GM23338 (cell line): ENCODE results near the gene N4BP2L1. TPM values are rescaled to one million over a fixed set of nuclear protein-coding genes. Genes with fewer than 3 reads are reported as not detected.
A peak's percentile ranks its signal among the peaks of the same experiment; 100 is the strongest.

ENCODE experiments used
- ATAC-seq: fragments of 200-7000 bp; cut with Tn5 transposase; 3 replicates; pipeline ENCODE4 v1.9.1; 2020
- DNase-seq: peaks from one replicate; pipeline ENCODE4 v3.0.0-alpha.2; 2015; ENCODE audit warnings: low spot score
- H2AFZ ChIP-seq: fragments of 200-600 bp; sonication (generic); 2 replicates; pipeline ENCODE4 v1.8.0; 2016; ENCODE audit warnings: antibody characterized with exemption, mild to moderate bottlenecking, moderate library complexity
- H3F3A ChIP-seq: fragments of 200-600 bp; sonication (generic); replicated peaks from 2 replicates; pipeline ENCODE4 v1.8.0; 2017; ENCODE audit warnings: antibody characterized with exemption, mixed run types, low read depth
- H3K27ac ChIP-seq: fragments of 200-600 bp; sonication (generic); 2 replicates; pipeline ENCODE4 v1.6.1; 2016; ENCODE audit warnings: low read depth
- H3K27me3 ChIP-seq: fragments of 200-600 bp; sonication (generic); 2 replicates; pipeline ENCODE4 v1.8.0; 2016; ENCODE audit warnings: mild to moderate bottlenecking, mixed run types, moderate library complexity; ENCODE audit not compliant: insufficient read depth
- H3K36me3 ChIP-seq: fragments of 200-600 bp; sonication (generic); 2 replicates; pipeline ENCODE4 v1.8.0; 2016; ENCODE audit warnings: mild to moderate bottlenecking; ENCODE audit not compliant: insufficient read depth
- H3K4me1 ChIP-seq: fragments of 200-600 bp; sonication (generic); 2 replicates; pipeline ENCODE4 v1.8.0; 2016; ENCODE audit warnings: mild to moderate bottlenecking, moderate library complexity; ENCODE audit not compliant: insufficient read depth
- H3K4me2 ChIP-seq: fragments of 200-600 bp; sonication (generic); 2 replicates; pipeline ENCODE4 v1.7.1; 2017; ENCODE audit warnings: mixed run types
- H3K4me3 ChIP-seq: fragments of 200-600 bp; sonication (generic); 2 replicates; pipeline ENCODE4 v1.6.1; 2016; ENCODE audit warnings: mixed run types
- H3K79me2 ChIP-seq: fragments of 200-600 bp; sonication (generic); replicated peaks from 2 replicates; pipeline ENCODE4 v1.8.0; 2017; ENCODE audit warnings: mild to moderate bottlenecking; ENCODE audit not compliant: insufficient read depth
- H3K9me2 ChIP-seq: fragments of 200-600 bp; sonication (generic); 2 replicates; pipeline ENCODE4 v1.8.0; 2017; ENCODE audit not compliant: insufficient read depth
- H4K20me1 ChIP-seq: fragments of 200-600 bp; sonication (generic); replicated peaks from 2 replicates; pipeline ENCODE4 v1.8.0; 2017; ENCODE audit warnings: mild to moderate bottlenecking; ENCODE audit not compliant: insufficient read depth
- H3K27ac Mint-ChIP-seq: 2 replicates; pipeline ENCODE4 v1.8.0; 2020; ENCODE audit warnings: inconsistent platforms, mild to moderate bottlenecking, moderate library complexity, mixed read lengths
- H3K27me3 Mint-ChIP-seq: 3 replicates; pipeline ENCODE4 v1.8.0; 2022; ENCODE audit warnings: low read depth, mild to moderate bottlenecking, moderate library complexity, mixed read lengths, inconsistent platforms; ENCODE audit not compliant: insufficient read depth, poor library complexity
- H3K36me3 Mint-ChIP-seq: 3 replicates; pipeline ENCODE4 v1.8.0; 2021; ENCODE audit warnings: low read depth, mild to moderate bottlenecking, inconsistent platforms, moderate library complexity, mixed read lengths
- H3K4me1 Mint-ChIP-seq: 3 replicates; pipeline ENCODE4 v1.8.0; 2020; ENCODE audit warnings: mild to moderate bottlenecking, inconsistent platforms, mixed read lengths
- H3K4me3 Mint-ChIP-seq: 3 replicates; pipeline ENCODE4 v1.8.0; 2021; ENCODE audit warnings: moderate library complexity, mild to moderate bottlenecking, inconsistent platforms, mixed read lengths
- H3K9me3 Mint-ChIP-seq: 3 replicates; pipeline ENCODE4 v1.8.0; 2020; ENCODE audit warnings: moderate library complexity, mild to moderate bottlenecking, inconsistent platforms, mixed read lengths
- EZH2phosphoT487 ChIP-seq: fragments of 200-600 bp; sonication (generic); IDR thresholded peaks from one replicate; pipeline ENCODE4 v1.8.1; 2018; ENCODE audit warnings: antibody characterized with exemption; ENCODE audit not compliant: unreplicated experiment
- NANOG ChIP-seq: IDR thresholded peaks from 2 replicates; pipeline ENCODE4 v1.6.1; 2016; ENCODE audit warnings: antibody characterized with exemption, borderline replicate concordance
- ZNF114 ChIP-seq: fragments of 250-450 bp; sonication (Bioruptor Pico); IDR thresholded peaks from 2 replicates; pipeline ENCODE4 v1.5.0; 2020; ENCODE audit warnings: mild to moderate bottlenecking, moderate library complexity
- ZNF331 ChIP-seq: fragments of 250-450 bp; sonication (Bioruptor Pico); IDR thresholded peaks from 2 replicates; pipeline ENCODE4 v1.5.0; 2020; ENCODE audit warnings: low read depth, mild to moderate bottlenecking, moderate library complexity
- ZNF462 ChIP-seq: fragments of 250-450 bp; sonication (Bioruptor Pico); IDR thresholded peaks from 2 replicates; pipeline ENCODE4 v1.5.0; 2020; ENCODE audit warnings: mild to moderate bottlenecking, moderate library complexity
- polyA plus RNA-seq: library from polyadenylated mRNA; unstranded; fragments of >200 nt; fragmentation: Nextera tagmentation; extraction: Ambion mirVana; gene quantifications from 2 replicates; pipeline ENCODE4 v1.2.1, GENCODE V29; 2016
- total RNA-seq: library from RNA; depleted of rRNA; stranded (reverse); fragments of >200 nt; shearing (Covaris generic); gene quantifications from 2 replicates; pipeline ENCODE4 v1.2.3, GENCODE V29; 2014
- TF ChIP-seq, protein P1 (sequence below): IDR thresholded peaks from 2 replicates; pipeline ENCODE4 v1.6.1; 2016; ENCODE audit warnings: antibody characterized with exemption
- TF ChIP-seq, protein P2 (sequence below), 2 experiments: fragments of 200-600 bp in 1 of 2; sonication (generic) in 1 of 2; conservative IDR thresholded peaks; 2 replicates each; pipeline versions ENCODE4 v1.5.1 to v1.6.1; 2016 to 2017; ENCODE audit warnings: antibody characterized with exemption in 2 of 2, low read depth in 2 of 2, mild to moderate bottlenecking in 2 of 2, moderate library complexity in 1 of 2

The N4BP2L1 gene
- total and polyA plus RNA-seq, 2 experiments from 2014 or later: 3.3 to 4.1 TPM

GRCh38 chr13:32443111-32443510, 15.2 kb upstream of the N4BP2L1 start:
- Histone ChIP-seq H3K4me1 (no peaks in the 10 kb centered on the region), H3K36me3 (no peaks in the 10 kb centered on the region), H3K27me3 (no peaks in the 10 kb centered on the region), H3K79me2 (no peaks in the 10 kb centered on the region), H4K20me1 (no peaks in the 10 kb centered on the region; the same call in 1 of the 2 replicates), H3K9me2 (no peaks in the 10 kb centered on the region), H3K27ac (no peak overlapping the region), H3K4me3 (no peak overlapping the region), H3F3A (no peaks in the 10 kb centered on the region), H3K4me2 (no peak overlapping the region), H2AFZ (no peak overlapping the region)
- H3K27me3 Mint-ChIP-seq: no peaks in the 10 kb centered on the region
- no peaks in the 10 kb centered on the region for H3K9me3 Mint-ChIP-seq
- no peaks in the 10 kb centered on the region for H3K36me3 Mint-ChIP-seq
- H3K27ac Mint-ChIP-seq: no peak overlapping the region
- no peaks in the 10 kb centered on the region for H3K4me1 Mint-ChIP-seq
- DNase-seq: peak; percentile 46
- ATAC-seq: no peak
- no peak for TF ChIP-seq NANOG
- TF ChIP-seq, protein P1, sequence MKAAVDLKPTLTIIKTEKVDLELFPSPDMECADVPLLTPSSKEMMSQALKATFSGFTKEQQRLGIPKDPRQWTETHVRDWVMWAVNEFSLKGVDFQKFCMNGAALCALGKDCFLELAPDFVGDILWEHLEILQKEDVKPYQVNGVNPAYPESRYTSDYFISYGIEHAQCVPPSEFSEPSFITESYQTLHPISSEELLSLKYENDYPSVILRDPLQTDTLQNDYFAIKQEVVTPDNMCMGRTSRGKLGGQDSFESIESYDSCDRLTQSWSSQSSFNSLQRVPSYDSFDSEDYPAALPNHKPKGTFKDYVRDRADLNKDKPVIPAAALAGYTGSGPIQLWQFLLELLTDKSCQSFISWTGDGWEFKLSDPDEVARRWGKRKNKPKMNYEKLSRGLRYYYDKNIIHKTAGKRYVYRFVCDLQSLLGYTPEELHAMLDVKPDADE: no peak
- TF ChIP-seq, protein P2, sequence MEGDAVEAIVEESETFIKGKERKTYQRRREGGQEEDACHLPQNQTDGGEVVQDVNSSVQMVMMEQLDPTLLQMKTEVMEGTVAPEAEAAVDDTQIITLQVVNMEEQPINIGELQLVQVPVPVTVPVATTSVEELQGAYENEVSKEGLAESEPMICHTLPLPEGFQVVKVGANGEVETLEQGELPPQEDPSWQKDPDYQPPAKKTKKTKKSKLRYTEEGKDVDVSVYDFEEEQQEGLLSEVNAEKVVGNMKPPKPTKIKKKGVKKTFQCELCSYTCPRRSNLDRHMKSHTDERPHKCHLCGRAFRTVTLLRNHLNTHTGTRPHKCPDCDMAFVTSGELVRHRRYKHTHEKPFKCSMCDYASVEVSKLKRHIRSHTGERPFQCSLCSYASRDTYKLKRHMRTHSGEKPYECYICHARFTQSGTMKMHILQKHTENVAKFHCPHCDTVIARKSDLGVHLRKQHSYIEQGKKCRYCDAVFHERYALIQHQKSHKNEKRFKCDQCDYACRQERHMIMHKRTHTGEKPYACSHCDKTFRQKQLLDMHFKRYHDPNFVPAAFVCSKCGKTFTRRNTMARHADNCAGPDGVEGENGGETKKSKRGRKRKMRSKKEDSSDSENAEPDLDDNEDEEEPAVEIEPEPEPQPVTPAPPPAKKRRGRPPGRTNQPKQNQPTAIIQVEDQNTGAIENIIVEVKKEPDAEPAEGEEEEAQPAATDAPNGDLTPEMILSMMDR (conservative IDR thresholded peaks at IDR 0.05; ENCODE audit: low read depth in 2 of 2): peak; percentile 22 to 48; a peak in 3 of 4 replicates
- no peak overlapping the region for H3K4me3 Mint-ChIP-seq

GRCh38 chr13:32438871-32439270, 10.9 kb upstream of the N4BP2L1 start:
- H3K9me3 Mint-ChIP-seq: no peaks in the 10 kb centered on the region
- H3K4me2 ChIP-seq: no peak overlapping the region
- no peaks in the 10 kb centered on the region for H3K36me3 ChIP-seq
- H3K27ac ChIP-seq: no peak overlapping the region
- ATAC-seq (no peak), DNase-seq (no peak)
- H4K20me1 ChIP-seq: no peaks in the 10 kb centered on the region; the same call in 1 of the 2 replicates
- no peak overlapping the region for H3K4me3 ChIP-seq
- no peaks in the 10 kb centered on the region for H3F3A ChIP-seq
- no peaks in the 10 kb centered on the region for H3K27me3 Mint-ChIP-seq
- H3K27ac Mint-ChIP-seq: no peak overlapping the region
- no peaks in the 10 kb centered on the region for H3K27me3 ChIP-seq
- H3K79me2 ChIP-seq: no peaks in the 10 kb centered on the region
- no peaks in the 10 kb centered on the region for H3K4me1 Mint-ChIP-seq
- H3K4me1 ChIP-seq: no peaks in the 10 kb centered on the region
- no peaks in the 10 kb centered on the region for H3K9me2 ChIP-seq
- H3K4me3 Mint-ChIP-seq: no peak overlapping the region
- H3K36me3 Mint-ChIP-seq: no peaks in the 10 kb centered on the region
- no peak overlapping the region for H2AFZ ChIP-seq
- no peak for TF ChIP-seq ZNF114
- no peak for TF ChIP-seq ZNF462 (CRISPR knock-in tag)
- TF ChIP-seq, protein P2 (conservative IDR thresholded peaks at IDR 0.05; ENCODE audit: low read depth in 2 of 2): no peak
- no peak for TF ChIP-seq EZH2phosphoT487
- TF ChIP-seq ZNF331 (CRISPR knock-in tag): no peak
